GM21515 (cell line): ENCODE results near the gene RABGGTA.

Experiments
- ATAC-seq: cut with Tn5 transposase; IDR thresholded peaks from one replicate; pipeline ENCODE4 v1.9.1; 2021; ENCODE audit not compliant: unreplicated experiment

The RABGGTA gene

DNA sequence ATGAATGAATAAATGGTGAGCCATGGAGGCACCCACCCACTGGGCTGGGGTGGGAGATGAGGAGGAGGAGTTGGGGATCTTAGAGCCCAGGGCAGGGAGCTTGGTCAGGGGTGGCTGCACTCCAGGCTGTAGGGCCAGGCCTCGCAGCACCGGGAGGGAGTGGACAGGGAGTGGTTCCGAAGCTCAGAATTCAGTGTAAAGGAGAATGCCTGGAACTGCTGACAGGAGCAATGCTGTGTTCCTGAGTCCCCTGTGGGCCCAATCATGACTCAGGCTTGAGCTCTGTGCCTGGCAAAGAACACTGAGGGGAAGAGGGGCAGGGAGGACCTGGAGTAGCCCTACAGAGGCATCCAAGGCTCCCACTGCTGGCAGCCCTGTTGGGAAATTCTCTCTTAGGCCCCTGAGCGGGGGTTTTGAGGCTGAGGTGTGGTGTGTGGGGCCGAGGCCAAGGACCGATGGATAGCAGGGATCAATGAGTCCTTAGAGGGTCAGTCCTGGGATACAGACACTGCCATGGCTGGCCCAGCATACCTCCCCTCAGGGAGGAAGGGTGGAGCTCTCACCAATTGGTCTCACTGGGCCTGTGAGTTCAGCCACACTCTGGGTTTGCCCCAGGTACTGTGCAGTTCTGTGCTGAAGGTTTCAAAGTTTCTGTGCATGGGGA is 9.5 kb upstream of the RABGGTA start:
- ATAC-seq, result no peak

DNA sequence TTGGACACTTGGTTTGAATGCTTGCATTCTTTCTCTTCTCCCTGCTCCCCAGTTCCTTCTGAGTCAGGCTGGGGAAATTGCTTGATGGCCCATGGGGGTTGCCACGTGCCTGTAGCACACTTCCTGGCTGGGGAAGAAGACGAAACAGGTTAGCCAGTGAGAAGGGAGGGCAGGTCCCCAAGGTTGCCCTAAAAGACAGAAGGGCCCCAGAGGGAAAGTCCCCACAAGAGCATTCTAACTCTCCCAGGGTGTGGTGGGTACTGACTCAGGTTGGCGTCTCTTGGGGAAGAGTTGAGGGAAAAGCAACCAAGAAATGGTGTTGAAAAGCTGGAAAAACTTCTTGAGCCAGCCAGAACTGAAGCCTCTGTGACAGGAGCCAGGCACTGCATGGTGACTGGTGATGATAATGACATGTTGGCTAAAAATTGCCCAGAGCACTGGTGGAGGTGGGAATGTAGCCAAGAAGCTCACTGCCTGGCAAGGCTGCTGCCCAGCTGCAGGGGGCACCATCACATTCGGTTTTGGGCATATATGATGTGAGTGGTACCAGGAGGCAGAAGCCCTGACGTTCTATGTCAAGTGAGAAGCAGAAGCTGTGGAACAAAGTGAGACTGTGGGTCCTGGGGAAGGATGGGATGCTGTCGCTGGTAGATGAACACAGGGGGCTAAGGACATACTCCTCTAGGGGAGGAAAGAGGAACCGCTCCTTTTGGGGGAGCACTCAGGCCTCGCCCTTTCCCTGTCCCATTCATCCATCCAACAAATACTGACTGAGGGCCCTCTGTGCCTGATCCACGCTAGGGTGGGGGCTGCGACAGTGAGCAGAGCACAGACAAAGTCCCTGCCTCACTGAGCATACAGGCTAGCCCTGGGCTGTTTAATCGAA is 8.1 kb upstream of the RABGGTA start:
- no peak for ATAC-seq

DNA sequence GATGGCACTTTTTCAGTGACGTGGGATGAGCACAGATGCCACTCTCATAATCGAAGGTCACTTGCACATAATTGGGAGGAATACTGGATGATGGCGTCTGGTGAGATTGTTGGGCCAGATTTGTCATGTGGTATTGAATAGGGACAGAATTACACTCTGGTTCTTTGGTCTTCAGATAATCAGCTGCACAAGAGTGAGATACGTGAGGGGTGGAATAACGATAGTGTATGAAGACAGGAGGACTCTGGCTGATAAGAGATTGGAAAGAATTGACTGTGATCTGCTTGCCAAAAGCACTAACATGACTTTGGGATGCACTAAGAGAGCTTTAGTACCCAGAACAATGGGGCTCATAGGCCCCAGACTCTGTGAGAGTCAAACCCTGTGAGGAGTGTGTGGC is 7.0 kb upstream of the RABGGTA start:
- ATAC-seq, result no peak

DNA sequence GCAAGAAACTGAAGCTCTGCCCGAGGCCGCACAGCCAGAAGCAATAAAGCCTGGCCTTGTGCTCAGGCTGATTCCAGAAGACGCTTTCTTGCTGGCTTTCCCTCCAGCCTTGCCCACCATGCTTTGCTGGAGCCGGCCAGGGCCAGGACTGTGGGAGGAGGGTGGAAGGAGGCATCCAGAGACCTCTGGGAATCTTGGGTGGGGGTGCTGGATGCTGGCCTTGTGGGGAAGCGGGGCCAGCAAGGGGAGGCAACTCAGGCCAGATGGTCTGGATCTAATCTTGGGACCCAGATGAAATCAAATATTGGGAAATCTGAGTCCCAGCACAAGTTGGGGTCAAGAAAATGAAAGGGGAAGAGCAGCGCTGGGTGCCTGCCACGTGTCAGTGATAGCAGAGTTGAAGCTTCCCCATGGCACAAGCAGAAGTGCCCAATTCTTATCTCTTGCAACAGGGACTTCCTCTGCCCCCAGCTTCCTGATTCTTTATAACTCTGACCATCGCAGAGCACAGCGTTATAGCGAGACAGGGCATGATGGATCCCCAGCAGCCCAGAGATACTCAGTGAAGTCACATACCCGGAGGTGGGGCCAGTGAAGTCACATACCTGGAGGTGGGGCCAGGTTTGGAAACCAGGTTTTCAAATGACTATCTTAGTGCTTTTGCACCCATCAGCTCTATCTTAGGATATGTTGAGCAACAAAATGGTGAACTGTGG is 6.4 kb upstream of the RABGGTA start:
- no peak for ATAC-seq

DNA sequence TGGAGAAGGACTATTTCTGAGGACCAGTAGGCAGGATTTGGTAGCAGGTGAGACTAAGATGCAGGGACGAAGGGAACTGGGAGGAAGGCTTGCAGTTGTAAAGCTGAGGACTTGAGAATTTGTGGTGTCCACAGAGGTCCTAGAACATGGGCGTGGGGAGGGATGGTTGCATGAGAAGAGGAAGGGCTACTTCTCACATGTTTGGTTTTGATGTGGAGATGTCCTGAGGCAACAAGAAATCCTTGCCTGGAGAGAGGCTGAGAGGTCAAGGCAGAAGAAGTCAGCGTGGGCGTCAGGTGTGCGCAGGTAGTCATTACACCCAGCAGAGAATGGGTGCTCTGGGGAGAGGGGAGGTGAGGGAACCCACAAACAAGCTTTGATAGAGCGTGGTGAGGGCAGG is 5.7 kb upstream of the RABGGTA start:
- ATAC-seq, result no peak

DNA sequence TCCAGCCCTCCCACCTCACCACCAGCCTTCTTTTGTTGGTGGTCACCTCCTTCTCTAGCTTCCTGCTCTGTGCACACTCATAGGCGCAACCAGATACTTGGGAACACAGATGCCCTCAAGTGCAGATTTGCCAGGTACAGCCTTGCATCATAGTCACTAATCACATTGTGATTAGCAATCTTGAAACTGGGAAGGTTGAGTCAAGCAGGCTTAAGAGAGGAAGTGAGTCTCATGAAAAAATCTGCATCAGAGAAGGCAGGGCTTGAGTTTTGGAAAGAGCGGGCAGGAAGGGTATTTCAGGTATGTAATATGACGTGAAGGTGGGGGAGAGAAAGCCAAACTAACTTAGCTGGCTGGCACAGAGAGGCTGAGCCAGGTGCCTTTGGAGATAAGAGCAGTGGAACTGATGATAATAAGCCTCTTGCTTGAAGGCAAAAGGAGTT is 2.7 kb upstream of the RABGGTA start:
- ATAC-seq, result peak; percentile 39

DNA sequence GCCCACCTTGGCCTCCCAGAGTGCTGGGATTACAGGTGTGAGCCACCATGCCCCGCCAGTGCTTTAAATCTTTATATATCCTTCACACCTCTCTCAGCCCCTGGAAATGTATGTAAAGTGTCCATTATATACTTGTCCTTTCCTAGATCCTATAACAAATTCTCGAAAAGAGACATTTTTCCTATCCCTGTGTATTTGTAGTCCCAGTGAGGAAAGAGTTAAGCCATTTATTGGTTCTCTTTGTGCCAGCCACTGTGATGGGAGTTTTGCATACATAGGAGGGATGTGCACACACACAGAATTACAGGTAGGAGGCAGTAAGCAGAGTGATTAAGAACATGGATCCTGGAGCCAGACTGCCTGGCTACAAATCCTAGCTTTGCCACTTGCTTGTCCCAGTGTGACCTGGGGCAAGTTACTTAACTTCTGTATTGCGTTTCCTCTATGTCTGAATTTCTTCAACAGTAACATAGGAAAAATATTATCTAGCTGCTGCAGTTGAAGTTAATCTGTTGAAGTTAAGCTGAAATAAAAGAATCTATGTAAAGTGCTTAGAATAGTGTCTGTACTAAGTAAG is 2.1 kb upstream of the RABGGTA start:
- ATAC-seq, result no peak

DNA sequence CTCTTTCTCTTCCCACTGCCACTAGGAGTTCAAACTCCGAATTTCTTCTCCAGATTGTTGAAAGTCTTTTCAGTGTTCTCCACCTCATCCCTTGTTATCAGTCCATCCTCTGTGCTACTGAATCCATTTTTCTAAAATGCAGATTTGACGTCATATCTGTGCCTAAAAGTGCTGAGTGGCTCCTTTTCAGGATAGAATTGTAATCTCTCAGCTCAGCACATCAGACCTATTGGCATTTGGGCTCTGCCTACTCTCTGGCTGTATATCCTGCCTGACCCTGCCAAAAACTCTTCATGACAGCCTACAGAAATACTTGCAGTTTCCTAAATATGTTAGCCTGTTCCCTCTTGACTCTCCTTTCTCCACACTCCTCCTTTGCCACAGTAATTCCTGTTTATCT is 1.1 kb upstream of the RABGGTA start:
- no peak for ATAC-seq

DNA sequence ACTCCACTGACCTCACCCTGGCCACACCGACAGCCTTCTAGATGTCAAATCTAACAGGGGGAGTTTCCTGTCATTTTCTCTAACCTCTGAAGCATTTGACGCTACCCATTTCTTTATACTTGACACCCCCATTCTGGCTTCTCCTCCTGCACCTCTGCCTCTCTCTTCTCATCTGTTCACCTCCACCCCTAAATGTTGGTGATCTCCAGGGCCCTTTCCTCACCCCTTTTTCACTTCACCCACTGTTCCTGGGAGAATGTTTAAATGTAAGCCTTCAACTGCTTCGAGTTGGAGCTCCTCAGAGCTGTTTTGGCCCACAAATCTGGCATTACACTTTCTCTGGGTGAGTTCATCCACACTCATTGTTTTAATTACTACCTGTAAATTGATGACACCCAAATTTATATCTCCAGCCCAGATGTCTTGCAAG is 452 bp upstream of the RABGGTA start:
- ATAC-seq, result no peak

DNA sequence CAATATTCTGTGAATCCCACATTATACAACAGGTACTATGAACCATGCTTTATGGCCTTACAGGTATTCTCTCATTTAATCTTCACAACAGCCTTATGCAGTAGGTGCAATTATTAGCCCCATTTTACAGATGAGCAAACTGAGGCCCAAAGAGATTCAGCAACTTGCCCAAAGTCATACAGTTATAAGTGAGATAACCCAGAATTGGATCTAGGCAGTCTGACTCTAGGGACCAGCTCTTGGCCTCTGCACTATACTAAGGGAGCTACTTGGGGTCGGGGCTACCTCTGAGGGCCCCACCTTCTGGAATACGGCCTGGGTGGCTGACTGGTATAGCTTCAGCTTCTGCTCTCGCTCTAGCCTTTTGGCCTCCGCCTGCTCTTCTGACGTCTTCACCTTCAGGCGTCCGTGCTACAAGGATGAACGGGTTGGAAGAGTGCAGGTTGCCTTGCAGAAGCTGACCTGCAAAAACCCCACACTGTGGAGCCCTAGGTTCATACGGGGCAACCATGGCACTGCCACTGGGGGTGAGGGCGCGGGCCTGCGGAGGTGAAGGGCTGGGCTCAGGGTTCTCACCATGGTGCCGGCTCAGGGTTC is 762 bp downstream of the RABGGTA start:
- ATAC-seq, result peak; percentile 1

DNA sequence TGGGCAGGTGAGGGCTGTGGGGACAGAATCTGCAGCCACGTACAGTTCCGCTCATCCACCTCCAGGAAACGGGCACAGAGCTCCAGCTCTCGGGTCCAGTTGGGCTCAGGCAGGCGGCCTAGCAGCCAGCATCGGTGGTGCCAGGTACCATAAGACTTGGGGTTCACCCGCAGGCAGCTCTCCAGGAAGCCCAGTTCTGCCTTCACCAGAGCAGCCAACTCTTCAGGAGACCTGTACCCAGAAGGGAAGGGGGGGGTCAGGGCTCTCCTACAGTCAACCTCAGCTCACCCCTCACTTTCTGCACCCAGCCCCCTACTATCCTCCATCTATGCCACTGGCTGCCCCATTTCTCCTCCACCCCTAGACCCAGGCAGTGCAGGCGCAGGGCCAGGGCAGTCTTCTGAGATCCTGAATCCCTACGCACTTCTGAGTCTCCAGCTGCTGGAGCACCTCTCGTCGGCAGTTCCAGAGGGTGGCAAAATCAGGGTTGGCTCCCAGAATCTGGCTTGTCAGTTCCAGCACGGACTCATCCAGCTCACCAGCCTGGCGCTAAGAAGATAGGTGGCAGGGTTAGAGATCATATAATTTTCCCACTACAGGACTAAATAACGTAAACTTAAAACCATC is 1.4 kb downstream of the RABGGTA start:
- ATAC-seq, result no peak

DNA sequence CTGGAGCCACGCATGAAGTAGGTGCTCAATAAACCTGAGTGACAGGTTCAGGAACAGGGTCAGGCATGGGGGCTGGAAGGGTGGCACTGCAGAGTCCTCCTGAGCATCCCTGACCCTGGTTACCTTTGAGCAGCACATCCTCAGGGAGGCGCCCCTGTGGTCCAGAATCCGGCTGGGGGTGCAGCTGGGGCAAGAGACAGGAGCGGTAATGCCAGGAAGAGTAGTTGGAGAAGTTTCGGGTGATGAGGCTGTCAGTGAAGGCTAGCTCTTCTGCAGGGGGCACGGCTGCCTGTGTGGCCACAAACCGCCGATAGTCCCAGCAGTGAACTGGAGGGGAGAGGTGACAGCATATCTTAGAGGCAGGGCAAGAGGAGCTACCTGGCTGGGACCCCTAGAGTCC is 2.0 kb downstream of the RABGGTA start:
- no peak for ATAC-seq

DNA sequence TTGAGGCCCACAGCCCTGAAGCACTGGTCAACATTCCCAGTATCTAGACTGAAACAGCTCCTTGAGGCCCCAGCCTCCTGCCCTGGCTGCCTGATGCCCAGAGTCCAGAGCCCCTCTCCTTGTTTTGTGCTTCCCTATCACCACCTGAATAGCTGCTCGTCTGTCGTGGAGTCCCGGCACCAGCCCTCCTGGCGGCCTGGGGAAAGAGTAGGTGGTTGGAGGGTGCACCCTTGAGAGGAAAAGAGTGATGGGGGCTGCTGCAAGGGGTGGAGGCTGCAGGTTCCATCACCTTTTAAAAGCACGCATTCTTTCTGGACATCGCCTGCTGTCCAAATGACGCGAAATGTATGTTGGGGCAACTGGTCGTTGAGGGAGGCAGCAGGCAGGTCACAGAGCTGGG is 3.2 kb downstream of the RABGGTA start:
- no peak for ATAC-seq

DNA sequence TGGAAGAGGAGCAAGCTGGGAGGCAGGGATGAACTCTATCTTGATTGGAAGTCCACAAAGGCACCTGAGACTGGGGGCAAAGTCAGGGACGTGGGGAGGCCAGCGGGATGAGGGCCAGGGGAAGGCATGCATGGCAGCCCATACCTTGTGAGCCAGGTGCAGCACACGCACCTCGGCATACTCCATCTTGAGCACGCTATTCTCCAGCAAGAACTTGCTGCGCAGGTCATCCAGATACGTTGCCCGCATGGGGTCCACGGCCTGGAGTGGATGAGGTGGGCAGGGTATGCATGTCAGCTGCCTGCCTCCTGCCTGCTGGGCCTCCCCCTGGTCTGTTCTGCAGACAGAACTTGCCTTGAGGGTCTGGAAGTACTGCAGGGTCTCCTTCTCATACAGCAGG is 3.9 kb downstream of the RABGGTA start:
- no peak for ATAC-seq

DNA sequence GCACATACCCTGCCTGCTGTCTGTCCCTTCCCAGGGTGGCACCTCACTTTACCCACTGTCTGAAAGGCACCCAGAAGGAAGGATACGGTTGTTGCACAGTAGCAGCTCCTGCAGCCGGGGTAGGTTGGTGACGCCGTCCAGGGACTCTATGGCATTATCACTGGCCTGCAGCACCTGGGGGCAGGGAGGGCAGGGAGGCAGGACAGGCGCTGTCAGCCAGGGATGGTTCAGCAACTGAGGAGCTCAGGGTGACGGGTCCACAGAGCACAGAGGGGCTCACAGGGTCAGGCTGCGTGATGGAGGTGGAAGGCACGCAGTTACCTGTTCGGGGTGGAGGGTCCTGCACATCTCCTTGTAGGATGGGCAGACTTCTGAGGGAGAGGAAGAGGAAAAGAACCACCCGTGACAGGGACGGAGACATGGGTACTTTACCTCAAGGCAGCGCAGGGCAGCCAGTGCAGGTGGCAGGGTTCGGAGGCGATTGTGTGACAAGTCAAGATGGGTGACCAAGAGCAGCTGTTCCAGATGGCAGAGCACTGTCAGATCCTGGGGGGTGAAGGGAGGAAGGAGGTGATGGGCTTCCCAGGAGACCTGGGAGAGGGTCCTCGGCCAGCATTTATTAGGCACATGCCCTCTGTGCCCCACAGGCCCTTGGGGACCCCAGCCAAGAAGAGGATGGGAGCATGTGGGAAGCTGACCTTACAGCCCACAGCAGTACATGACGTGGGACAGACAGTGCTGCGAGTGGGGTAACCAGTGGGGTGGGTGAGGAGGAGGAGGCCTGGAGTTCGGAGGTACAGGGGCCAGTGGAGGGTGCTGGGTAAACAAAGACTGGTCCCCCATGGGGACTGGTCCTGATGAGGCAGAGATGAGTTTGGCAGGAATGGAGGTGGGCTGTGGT is 4.8 kb downstream of the RABGGTA start:
- no peak for ATAC-seq

DNA sequence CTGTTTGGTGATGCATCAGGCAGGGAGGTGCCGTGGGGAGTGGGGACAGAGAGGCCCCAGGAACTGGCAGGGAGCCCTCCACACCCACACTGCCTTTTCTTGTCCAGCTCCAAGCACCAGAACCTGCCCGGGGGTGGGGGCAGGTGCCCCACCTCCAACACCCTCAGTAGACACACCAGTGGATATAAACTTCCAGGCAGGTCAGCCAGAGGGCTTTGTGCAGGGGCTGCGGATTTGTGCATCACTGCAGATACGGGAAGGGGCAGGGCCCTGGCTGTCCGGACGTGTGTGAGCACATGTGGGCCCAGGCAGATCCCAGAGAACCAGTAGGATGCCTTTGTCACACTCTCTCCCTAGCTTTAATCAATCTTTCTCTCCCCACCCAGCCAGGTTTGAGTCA is 7.1 kb downstream of the RABGGTA start:
- ATAC-seq, result no peak

DNA sequence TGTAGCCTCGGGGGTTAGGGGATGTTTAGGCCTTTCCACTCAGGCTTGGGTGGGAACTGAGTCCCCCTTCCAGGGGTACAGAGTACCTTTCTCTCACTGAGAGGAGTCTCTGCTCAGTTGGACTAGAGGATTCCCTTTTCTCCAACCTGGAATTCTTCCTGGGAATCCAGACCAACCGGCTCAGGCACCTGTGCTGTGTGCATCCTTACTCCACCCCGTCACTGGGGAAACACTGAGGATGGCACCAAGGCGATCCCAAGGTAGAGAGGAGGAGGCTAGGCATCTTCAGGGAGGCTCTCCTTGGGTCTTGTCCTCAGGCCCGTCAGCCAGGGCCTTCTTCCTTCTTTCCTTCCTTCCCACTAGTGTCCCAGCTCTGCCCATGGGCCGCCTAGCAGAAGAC is 7.5 kb downstream of the RABGGTA start:
- ATAC-seq, result no peak

DNA sequence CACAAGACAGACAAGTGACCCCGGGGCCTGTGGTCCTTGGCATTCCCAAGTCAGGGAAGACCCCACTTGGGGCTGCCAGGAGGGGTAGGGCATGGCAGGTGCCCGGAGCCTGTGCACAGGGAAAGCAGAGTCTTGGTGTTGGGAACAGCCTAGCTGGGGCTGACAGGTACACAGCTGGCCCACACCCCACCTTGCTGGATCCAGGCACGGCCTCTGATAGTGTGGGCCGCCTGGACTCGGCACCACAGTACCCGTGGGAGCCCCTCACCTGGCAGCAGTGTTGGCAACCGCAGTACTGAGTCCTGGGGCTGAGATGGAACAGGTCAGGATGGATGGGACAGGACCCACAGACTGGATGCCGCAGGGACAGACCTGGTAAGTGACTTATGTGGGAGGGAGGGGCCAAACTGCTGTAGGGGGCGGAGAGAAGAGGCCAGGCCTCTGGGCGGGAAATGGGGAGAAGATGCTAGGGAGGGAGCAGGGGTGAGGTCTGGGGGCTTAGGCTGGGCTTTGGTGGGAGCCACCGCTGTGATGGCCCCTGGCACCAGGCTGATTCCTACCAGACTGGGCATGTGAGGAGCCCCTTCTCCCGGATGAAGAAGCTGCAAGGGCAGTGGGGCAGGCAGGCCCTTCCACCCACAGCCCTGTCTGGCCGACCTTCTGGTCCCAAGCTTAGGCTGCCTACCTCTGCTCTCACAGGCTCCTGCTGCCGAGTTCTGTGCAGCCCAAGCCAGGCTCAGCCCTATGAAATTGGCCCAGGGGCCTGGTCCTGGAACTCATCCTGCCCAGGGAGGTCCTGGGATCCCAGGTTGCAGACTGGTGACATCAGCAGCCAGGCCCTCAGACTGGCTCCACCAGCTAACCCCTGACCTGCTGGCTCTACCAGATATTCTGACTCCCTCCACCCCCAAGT is 8.3 kb downstream of the RABGGTA start, which contains the start of gene TGM1:
Gene TGM1 (minus strand): TSS at position 357 of the 913 bp plus-strand sequence. CDS start 825 bp downstream, outside the sequence.
- ATAC-seq, result no peak
